ENCODE results near the gene CRYGB. TPM values are rescaled to one million over a fixed set of nuclear protein-coding genes. Genes with fewer than 3 reads are reported as not detected.
"Not testable (repeated sequence)": the region's sequence is repeated elsewhere in the genome, so short reads cannot be mapped to it uniquely, and the experiment has no call there.

CRYGB gene
- total and polyA plus RNA-seq, 5 experiments from 2014 or later = not detected

- DNase-seq = no peak
- Mint-ChIP-seq H3K36me3 (no peaks in the 10 kb centered on the region), H3K9me3 (peaks cover 0 to 4% (median 3%) of the 10 kb centered on the region in 9 donors), H3K4me3 (no peak overlapping the region), H3K4me1 (no peaks in the 10 kb centered on the region), H3K27me3 (peaks cover 0 to 5% (median 0%) of the 10 kb centered on the region in 5 donors), H3K27ac (peak overlapping the region in 1 of 10 donors; percentile 35)
- no peak for ATAC-seq
- POLR2A ChIA-PET = no interaction called here
Observed at GRCh38 chr2:208142925-208143799, 2.8 kb downstream of the CRYGB start.

- H3K4me3 Mint-ChIP-seq = no peak overlapping the region
- H3K9me3 Mint-ChIP-seq = peaks cover 0 to 9% (median 5%) of the 10 kb centered on the region in 9 donors
- peaks cover 0 to 1% (median 0%) of the 10 kb centered on the region in 5 donors for H3K27me3 Mint-ChIP-seq
- H3K4me1 Mint-ChIP-seq = no peaks in the 10 kb centered on the region
- ATAC-seq (no peak), DNase-seq (no peak)
- no peak overlapping the region for H3K27ac Mint-ChIP-seq
- POLR2A ChIA-PET = no interaction called here
- H3K36me3 Mint-ChIP-seq = no peaks in the 10 kb centered on the region
Observed at GRCh38 chr2:208142240-208142924, 3.6 kb downstream of the CRYGB start.

GRCh38 chr2:208139447-208139846 lies 6.5 kb downstream of the CRYGB start:
- peaks cover 0 to 9% (median 5%) of the 10 kb centered on the region in 9 donors for H3K9me3 Mint-ChIP-seq
- H3K4me3 Mint-ChIP-seq = no peak overlapping the region
- H3K27ac Mint-ChIP-seq = no peak overlapping the region
- no peaks in the 10 kb centered on the region for H3K27me3 Mint-ChIP-seq
- DNase-seq = no peak
- H3K36me3 Mint-ChIP-seq = no peaks in the 10 kb centered on the region
- peaks cover 4 to 16% (median 11%) of the 10 kb centered on the region in 4 donors for H3K4me1 Mint-ChIP-seq
- POLR2A ChIA-PET = no interaction called here
- ATAC-seq = no peak

GRCh38 chr2:208138334-208138733 lies 7.6 kb downstream of the CRYGB start:
- POLR2A ChIA-PET, H3K27ac Mint-ChIP-seq, DNase-seq, H3K36me3 Mint-ChIP-seq, H3K9me3 Mint-ChIP-seq, H3K27me3 Mint-ChIP-seq, H3K4me3 Mint-ChIP-seq, ATAC-seq: not testable (repeated sequence)
- peaks cover 4 to 16% (median 11%) of the 10 kb centered on the region in 4 donors for H3K4me1 Mint-ChIP-seq

- Mint-ChIP-seq H3K4me1 (peaks cover 4 to 16% (median 11%) of the 10 kb centered on the region in 4 donors), H3K27me3 (no peaks in the 10 kb centered on the region), H3K9me3 (peaks cover 0 to 9% (median 5%) of the 10 kb centered on the region in 9 donors), H3K27ac (peak overlapping the region in 2 of 10 donors; percentile 27 to 61), H3K36me3 (no peaks in the 10 kb centered on the region), H3K4me3 (no peak overlapping the region)
- ATAC-seq (no peak), DNase-seq (no peak)
- POLR2A ChIA-PET = no interaction called here
Observed at GRCh38 chr2:208136716-208137094, 9.3 kb downstream of the CRYGB start.

- Mint-ChIP-seq H3K9me3 (peaks cover 0 to 9% (median 5%) of the 10 kb centered on the region in 9 donors), H3K4me3 (no peak overlapping the region), H3K4me1 (peaks cover 4 to 16% (median 11%) of the 10 kb centered on the region in 4 donors), H3K27me3 (no peaks in the 10 kb centered on the region), H3K27ac (peak overlapping the region in 2 of 10 donors; percentile 27 to 61), H3K36me3 (no peaks in the 10 kb centered on the region)
- ATAC-seq = no peak
- no peak for DNase-seq
- POLR2A ChIA-PET = no interaction called here
Observed at GRCh38 chr2:208135794-208136715, 9.9 kb downstream of the CRYGB start.

GRCh38 chr2:208134928-208135586 lies 10.9 kb downstream of the CRYGB start:
- H3K27me3 Mint-ChIP-seq = no peaks in the 10 kb centered on the region
- peak overlapping the region in 1 of 10 donors; percentile 10 for H3K27ac Mint-ChIP-seq
- no peaks in the 10 kb centered on the region for H3K36me3 Mint-ChIP-seq
- DNase-seq = peak in 3 of 10 donors; percentile 11 to 38 (median 14)
- peak; percentile 28 to 69 for ATAC-seq
- peak overlapping the region in 3 of 10 donors; percentile 3 to 23 (median 13) for H3K4me3 Mint-ChIP-seq
- peaks cover 4 to 16% (median 11%) of the 10 kb centered on the region in 4 donors for H3K4me1 Mint-ChIP-seq
- peaks cover 0 to 9% (median 5%) of the 10 kb centered on the region in 9 donors for H3K9me3 Mint-ChIP-seq
- POLR2A ChIA-PET = no interaction called here

- Mint-ChIP-seq H3K4me3 (no peak overlapping the region), H3K36me3 (peaks cover 0 to 3% (median 0%) of the 10 kb centered on the region in 3 donors), H3K9me3 (peaks cover 0 to 5% (median 0%) of the 10 kb centered on the region in 9 donors), H3K27me3 (peaks cover 5 to 16% (median 11%) of the 10 kb centered on the region in 5 donors), H3K4me1 (peaks cover 2 to 11% (median 9%) of the 10 kb centered on the region in 4 donors), H3K27ac (no peak overlapping the region)
- POLR2A ChIA-PET = no interaction called here
- DNase-seq (no peak), ATAC-seq (no peak)
Observed at GRCh38 chr2:208130712-208131110, 15.2 kb downstream of the CRYGB start.

- DNase-seq (no peak), ATAC-seq (no peak)
- Mint-ChIP-seq H3K4me3 (no peak within 1 kb of the TSS), H3K4me1 (peaks cover 0 to 8% (median 4%) of the 10 kb centered on the region in 4 donors), H3K27me3 (peaks cover 7 to 23% (median 17%) of the 10 kb centered on the region in 5 donors), H3K36me3 (peaks cover 0 to 3% (median 0%) of the 10 kb centered on the region in 3 donors), H3K9me3 (peaks cover 0 to 5% (median 0%) of the 10 kb centered on the region in 9 donors), H3K27ac (no peak within 1 kb of the TSS)
- POLR2A ChIA-PET = no interaction called here
Observed at GRCh38 chr2:208129744-208130711, 15.9 kb downstream of the CRYGB start, which contains the start of gene CRYGC. TSS of gene CRYGC (minus strand) at chr2:208129828. CDS start at chr2:208129792, 36 bp downstream.

- peaks cover 6 to 19% (median 10%) of the 10 kb centered on the region in 4 donors for H3K4me1 Mint-ChIP-seq
- ATAC-seq = no peak
- peaks cover 0 to 3% (median 0%) of the 10 kb centered on the region in 3 donors for H3K36me3 Mint-ChIP-seq
- peaks cover 15 to 37% (median 28%) of the 10 kb centered on the region in 5 donors for H3K27me3 Mint-ChIP-seq
- POLR2A ChIA-PET = no interaction called here
- H3K4me3 Mint-ChIP-seq = no peak overlapping the region
- H3K9me3 Mint-ChIP-seq = peaks cover 0 to 5% (median 0%) of the 10 kb centered on the region in 9 donors
- DNase-seq = no peak
- H3K27ac Mint-ChIP-seq = no peak overlapping the region
Observed at GRCh38 chr2:208128136-208128535, 17.8 kb downstream of the CRYGB start.

- no peak overlapping the region for H3K4me3 Mint-ChIP-seq
- no peak overlapping the region for H3K27ac Mint-ChIP-seq
- DNase-seq (no peak), ATAC-seq (no peak)
- H3K36me3 Mint-ChIP-seq = peaks cover 0 to 3% (median 0%) of the 10 kb centered on the region in 3 donors
- POLR2A ChIA-PET = no interaction called here
- peaks cover 6 to 19% (median 10%) of the 10 kb centered on the region in 4 donors for H3K4me1 Mint-ChIP-seq
- H3K27me3 Mint-ChIP-seq = peaks cover 15 to 37% (median 28%) of the 10 kb centered on the region in 5 donors
- H3K9me3 Mint-ChIP-seq = peaks cover 0 to 5% (median 0%) of the 10 kb centered on the region in 9 donors
Observed at GRCh38 chr2:208127090-208127489, 18.9 kb downstream of the CRYGB start.
